ENCODE data around the gene ARHGEF19. TPM values are rescaled to one million over a fixed set of nuclear protein-coding genes. Genes with fewer than 3 reads are reported as not detected.

Gene ARHGEF19
- total and polyA plus RNA-seq, 2 experiments from 2014 or later, result 21.0 to 24.8 TPM

DNA sequence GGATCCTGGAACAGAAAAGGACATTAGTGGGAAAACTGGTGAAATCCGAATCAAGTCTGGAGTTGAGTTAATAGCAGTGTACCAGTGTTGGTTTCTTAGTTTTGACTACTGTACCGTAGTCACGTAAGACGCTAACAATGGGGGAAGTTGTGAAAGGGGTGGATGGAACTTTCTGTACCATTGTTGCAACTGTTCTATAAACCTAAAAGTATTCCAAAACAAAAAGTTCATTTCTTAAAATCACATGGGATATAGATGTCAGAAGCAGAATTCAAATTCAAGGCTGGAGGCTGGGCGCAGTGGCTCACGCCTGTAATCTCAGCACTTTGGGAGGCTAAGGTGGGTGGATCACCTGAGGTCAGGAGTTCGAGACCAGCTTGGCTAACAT lies 16.9 kb downstream of the ARHGEF19 start:
- 92% methylated on average over 7 of the region's 7 CpGs for WGBS (ENCODE audit: low lambda C conversion rate, missing lambda C conversion rate)
- Histone ChIP-seq H3K36me3 (replicated peaks; ENCODE audit: insufficient read depth, low read depth) (no peaks in the 10 kb centered on the region), H3K4me1 (ENCODE audit: insufficient read depth) (no peaks in the 10 kb centered on the region), H3K79me2 (no peaks in the 10 kb centered on the region), H3K4me2 (no peak overlapping the region), H3K27ac (no peak overlapping the region), H2AFZ (no peak overlapping the region), H4K20me1 (ENCODE audit: insufficient read depth, poor library complexity, severe bottlenecking) (no peaks in the 10 kb centered on the region), H3K9me2 (replicated peaks; ENCODE audit: insufficient read depth) (no peaks in the 10 kb centered on the region), H3K4me3 (no peak overlapping the region), H3K9me3 (ENCODE audit: low read depth) (no peaks in the 10 kb centered on the region), H3K27me3 (no peaks in the 10 kb centered on the region)
- DNase-seq (ENCODE audit: low spot score), result no peak
- TF ChIP-seq, protein P1, sequence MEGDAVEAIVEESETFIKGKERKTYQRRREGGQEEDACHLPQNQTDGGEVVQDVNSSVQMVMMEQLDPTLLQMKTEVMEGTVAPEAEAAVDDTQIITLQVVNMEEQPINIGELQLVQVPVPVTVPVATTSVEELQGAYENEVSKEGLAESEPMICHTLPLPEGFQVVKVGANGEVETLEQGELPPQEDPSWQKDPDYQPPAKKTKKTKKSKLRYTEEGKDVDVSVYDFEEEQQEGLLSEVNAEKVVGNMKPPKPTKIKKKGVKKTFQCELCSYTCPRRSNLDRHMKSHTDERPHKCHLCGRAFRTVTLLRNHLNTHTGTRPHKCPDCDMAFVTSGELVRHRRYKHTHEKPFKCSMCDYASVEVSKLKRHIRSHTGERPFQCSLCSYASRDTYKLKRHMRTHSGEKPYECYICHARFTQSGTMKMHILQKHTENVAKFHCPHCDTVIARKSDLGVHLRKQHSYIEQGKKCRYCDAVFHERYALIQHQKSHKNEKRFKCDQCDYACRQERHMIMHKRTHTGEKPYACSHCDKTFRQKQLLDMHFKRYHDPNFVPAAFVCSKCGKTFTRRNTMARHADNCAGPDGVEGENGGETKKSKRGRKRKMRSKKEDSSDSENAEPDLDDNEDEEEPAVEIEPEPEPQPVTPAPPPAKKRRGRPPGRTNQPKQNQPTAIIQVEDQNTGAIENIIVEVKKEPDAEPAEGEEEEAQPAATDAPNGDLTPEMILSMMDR (IDR thresholded peaks at IDR 0.05; ENCODE audit: poor library complexity), result no peak
- TF ChIP-seq EZH2phosphoT487 (IDR thresholded peaks at IDR 0.05; ENCODE audit: low read depth, severe bottlenecking, unreplicated experiment) (no peak), EZH2 (IDR thresholded peaks at IDR 0.05; ENCODE audit: borderline replicate concordance) (no peak)

DNA sequence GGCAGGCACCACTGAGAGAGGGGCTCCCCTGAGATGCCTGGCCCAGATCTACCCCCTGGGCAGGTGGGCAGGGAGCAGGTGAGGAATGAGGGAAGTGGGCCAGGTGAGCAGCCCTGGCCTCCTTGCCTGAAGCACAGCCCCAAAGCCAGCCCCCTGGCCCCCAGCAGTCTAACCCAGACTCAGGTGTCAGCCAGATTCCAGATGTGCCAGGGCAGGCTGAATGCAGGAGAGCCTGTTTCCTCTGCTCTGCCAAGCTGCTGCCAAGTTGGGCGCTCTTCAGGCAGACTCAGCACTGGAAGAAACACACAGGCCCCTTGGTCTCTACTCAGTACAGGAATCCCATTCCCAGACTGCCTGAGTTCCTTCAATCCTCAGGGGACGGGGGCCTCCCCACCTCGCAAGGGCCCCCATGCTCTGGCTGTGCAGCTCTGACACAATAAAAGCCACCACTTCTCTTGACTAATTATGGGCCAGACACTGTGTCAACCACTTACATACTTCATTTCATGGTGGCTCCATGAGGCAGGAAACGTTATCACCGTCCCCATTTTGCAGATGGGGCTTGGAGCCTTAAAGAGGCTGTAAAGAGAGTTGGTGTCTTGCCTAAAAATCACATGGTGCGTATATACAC lies 20.4 kb downstream of the ARHGEF19 start:
- H3K4me1 ChIP-seq (ENCODE audit: insufficient read depth), result peaks cover 5% of the 10 kb centered on the region
- H3K4me2 ChIP-seq, result no peak overlapping the region
- H4K20me1 ChIP-seq (ENCODE audit: insufficient read depth, poor library complexity, severe bottlenecking), result no peaks in the 10 kb centered on the region
- H3K79me2 ChIP-seq, result no peaks in the 10 kb centered on the region
- no peak overlapping the region for H3K4me3 ChIP-seq
- DNase-seq (ENCODE audit: low spot score), result no peak
- no peaks in the 10 kb centered on the region for H3K36me3 ChIP-seq (replicated peaks; ENCODE audit: insufficient read depth, low read depth)
- 86% methylated on average over 6 of the region's 6 CpGs for WGBS (ENCODE audit: low lambda C conversion rate, missing lambda C conversion rate)
- H3K9me3 ChIP-seq (ENCODE audit: low read depth), result no peaks in the 10 kb centered on the region
- no peak overlapping the region for H3K27ac ChIP-seq
- no peaks in the 10 kb centered on the region for H3K27me3 ChIP-seq
- H3K9me2 ChIP-seq (replicated peaks; ENCODE audit: insufficient read depth), result no peaks in the 10 kb centered on the region
- TF ChIP-seq EZH2 (IDR thresholded peaks at IDR 0.05; ENCODE audit: borderline replicate concordance) (no peak), EZH2phosphoT487 (IDR thresholded peaks at IDR 0.05; ENCODE audit: low read depth, severe bottlenecking, unreplicated experiment) (no peak)
- TF ChIP-seq, protein P1 (IDR thresholded peaks at IDR 0.05; ENCODE audit: poor library complexity), result no peak
- H2AFZ ChIP-seq, result no peak overlapping the region

DNA sequence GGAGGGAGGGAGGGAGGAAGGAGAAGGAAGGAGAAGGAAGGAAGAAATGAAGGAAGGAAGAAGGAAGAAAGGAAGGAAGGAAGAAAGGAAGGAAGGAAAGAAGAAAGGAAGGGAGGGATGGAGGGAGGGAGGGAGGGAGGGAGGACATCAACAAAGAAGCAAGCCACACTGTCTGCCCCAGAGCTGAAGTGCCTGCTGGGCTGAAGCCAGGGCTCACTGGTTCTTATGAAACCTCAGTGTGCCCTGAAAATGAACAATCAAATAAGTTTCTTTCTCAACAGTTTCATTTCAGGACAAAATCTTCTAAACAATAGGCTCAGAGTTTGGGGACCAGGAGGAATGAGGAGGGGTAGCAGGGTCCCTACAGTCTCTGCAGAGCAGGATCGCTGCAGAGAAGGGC lies 21.1 kb downstream of the ARHGEF19 start:
- Histone ChIP-seq H3K9me3 (ENCODE audit: low read depth) (no peaks in the 10 kb centered on the region), H3K27me3 (no peaks in the 10 kb centered on the region), H3K4me1 (ENCODE audit: insufficient read depth) (peaks cover 5% of the 10 kb centered on the region), H3K4me3 (no peak overlapping the region), H3K36me3 (replicated peaks; ENCODE audit: insufficient read depth, low read depth) (no peaks in the 10 kb centered on the region), H3K9me2 (replicated peaks; ENCODE audit: insufficient read depth) (no peaks in the 10 kb centered on the region), H2AFZ (no peak overlapping the region), H3K79me2 (no peaks in the 10 kb centered on the region), H4K20me1 (ENCODE audit: insufficient read depth, poor library complexity, severe bottlenecking) (no peaks in the 10 kb centered on the region), H3K4me2 (no peak overlapping the region), H3K27ac (no peak overlapping the region)
- DNase-seq (ENCODE audit: low spot score), result no peak
- WGBS (ENCODE audit: low lambda C conversion rate, missing lambda C conversion rate), result 91% methylated on average over 1 of the region's 1 CpG
- TF ChIP-seq, protein P1 (IDR thresholded peaks at IDR 0.05; ENCODE audit: poor library complexity), result no peak
- TF ChIP-seq EZH2phosphoT487 (IDR thresholded peaks at IDR 0.05; ENCODE audit: low read depth, severe bottlenecking, unreplicated experiment) (no peak), EZH2 (IDR thresholded peaks at IDR 0.05; ENCODE audit: borderline replicate concordance) (no peak)
